OCI-LY7 (cell line): ENCODE results near the gene ZNF837. TPM values are rescaled to one million over a fixed set of nuclear protein-coding genes. Genes with fewer than 3 reads are reported as not detected.

Source experiments
- BruUV-seq: library from RNA; stranded (reverse); fragments of 400-500 nt; replicated peaks from 2 replicates; lab custom pipeline; 2021; lab: Mats Ljungman, UMichigan
- CTCF ChIA-PET: fragments of 300-600 bp; sonication (Branson Sonifier 250); formaldehyde crosslinking; loops from one replicate; lab custom pipeline; 2022; ENCODE audit warnings: antibody characterized with exemption; ENCODE audit not compliant: unreplicated experiment; lab: Charles Lee
- POLR2A ChIA-PET: fragments of 300-600 bp; sonication (Branson Sonifier 250); formaldehyde crosslinking; loops from one replicate; lab custom pipeline; 2022; ENCODE audit warnings: antibody characterized with exemption; lab: Charles Lee
- DNase-seq: peaks from one replicate; pipeline ENCODE4 v3.0.0-alpha.2; 2015; ENCODE audit warnings: low spot score
- H2AFZ ChIP-seq: fragments of 200-600 bp; sonication (generic), shearing (Covaris generic); 2 replicates; pipeline ENCODE4 v1.6.1; 2014; ENCODE audit warnings: mild to moderate bottlenecking, antibody characterized with exemption, low read length, moderate library complexity
- H3K27ac ChIP-seq: fragments of 200-600 bp; sonication (generic); 2 replicates; pipeline ENCODE4 v1.5.1; 2014; ENCODE audit warnings: mixed run types, low read depth, mild to moderate bottlenecking, moderate library complexity, low read length, inconsistent platforms; ENCODE audit not compliant: poor library complexity, severe bottlenecking
- H3K36me3 ChIP-seq: fragments of 200-600 bp; sonication (generic); 2 replicates; pipeline ENCODE4 v1.6.1; 2014; ENCODE audit warnings: mild to moderate bottlenecking, antibody characterized with exemption, low read length, moderate library complexity, mixed read lengths; ENCODE audit not compliant: insufficient read depth
- H3K4me1 ChIP-seq: fragments of 200-600 bp; sonication (generic); 2 replicates; pipeline ENCODE4 v1.5.1; 2014; ENCODE audit warnings: mild to moderate bottlenecking, low read length; ENCODE audit not compliant: insufficient read depth, poor library complexity, severe bottlenecking
- H3K4me2 ChIP-seq: fragments of 200-600 bp; sonication (generic); 2 replicates; pipeline ENCODE4 v1.6.1; 2014; ENCODE audit warnings: mild to moderate bottlenecking, low read length
- H3K4me3 ChIP-seq: fragments of 200-600 bp; sonication (generic); 2 replicates; pipeline ENCODE4 v1.5.1; 2014; ENCODE audit warnings: mild to moderate bottlenecking, low read depth, low read length; ENCODE audit not compliant: poor library complexity, severe bottlenecking
- H3K79me2 ChIP-seq: fragments of 200-600 bp; sonication (generic); 2 replicates; pipeline ENCODE4 v1.6.1; 2016; ENCODE audit warnings: low read depth, mild to moderate bottlenecking, low read length, moderate library complexity, mixed read lengths; ENCODE audit not compliant: insufficient read depth
- H3K9me2 ChIP-seq: fragments of 200-600 bp; sonication (generic); 2 replicates; pipeline ENCODE4 v1.6.1; 2016; ENCODE audit warnings: mild to moderate bottlenecking, low read length, mixed read lengths; ENCODE audit not compliant: insufficient read depth
- H3K9me3 ChIP-seq: fragments of 200-600 bp; sonication (generic); 2 replicates; pipeline ENCODE4 v1.6.1; 2014; ENCODE audit warnings: mild to moderate bottlenecking, mixed run types, low read length, mixed read lengths
- H4K20me1 ChIP-seq: fragments of 200-600 bp; sonication (generic); 2 replicates; pipeline ENCODE4 v1.6.1; 2014; ENCODE audit warnings: mild to moderate bottlenecking, antibody characterized with exemption, low read length, moderate library complexity, mixed read lengths; ENCODE audit not compliant: insufficient read depth
- EZH2phosphoT487 ChIP-seq: fragments of 200-600 bp; sonication (generic); IDR thresholded peaks from 2 replicates; pipeline ENCODE4 v1.6.1; 2018; ENCODE audit warnings: low read depth, borderline replicate concordance, mild to moderate bottlenecking, mixed run types, antibody characterized with exemption, low read length, moderate library complexity, mixed read lengths
- intact Hi-C: fragments of 100-400 bp; cut with micrococcal nuclease; formaldehyde crosslinking; loops from one replicate; pipeline ENCODE4 v1.10.0; 2022; ENCODE audit not compliant: unreplicated experiment
- total RNA-seq, 2 experiments: library from RNA; depleted of rRNA in 1 of 2; stranded (reverse); fragments of >200 nt in 1 of 2; shearing (Covaris generic) in 1 of 2; gene quantifications; 2 replicates each; pipeline ENCODE4 v1.2.3, GENCODE V29; 2014 to 2022
- TF ChIP-seq, protein P1 (sequence below): fragments of 200-600 bp; sonication (generic); conservative IDR thresholded peaks from 2 replicates; pipeline ENCODE4 v1.5.1; 2014; ENCODE audit warnings: mild to moderate bottlenecking, antibody characterized with exemption, low read length, moderate library complexity, mixed read lengths

The ZNF837 gene
- total RNA-seq, 2 experiments from 2014 or later = 3.0 to 5.8 TPM

GRCh38 chr19:58362272-58362994, 18.4 kb downstream of the ZNF837 start, which contains the start of gene ZNF497:
Gene ZNF497 (minus strand): TSS chr19:58362751. CDS start chr19:58357635, 5,116 bp downstream.
- TF ChIP-seq, protein P1, sequence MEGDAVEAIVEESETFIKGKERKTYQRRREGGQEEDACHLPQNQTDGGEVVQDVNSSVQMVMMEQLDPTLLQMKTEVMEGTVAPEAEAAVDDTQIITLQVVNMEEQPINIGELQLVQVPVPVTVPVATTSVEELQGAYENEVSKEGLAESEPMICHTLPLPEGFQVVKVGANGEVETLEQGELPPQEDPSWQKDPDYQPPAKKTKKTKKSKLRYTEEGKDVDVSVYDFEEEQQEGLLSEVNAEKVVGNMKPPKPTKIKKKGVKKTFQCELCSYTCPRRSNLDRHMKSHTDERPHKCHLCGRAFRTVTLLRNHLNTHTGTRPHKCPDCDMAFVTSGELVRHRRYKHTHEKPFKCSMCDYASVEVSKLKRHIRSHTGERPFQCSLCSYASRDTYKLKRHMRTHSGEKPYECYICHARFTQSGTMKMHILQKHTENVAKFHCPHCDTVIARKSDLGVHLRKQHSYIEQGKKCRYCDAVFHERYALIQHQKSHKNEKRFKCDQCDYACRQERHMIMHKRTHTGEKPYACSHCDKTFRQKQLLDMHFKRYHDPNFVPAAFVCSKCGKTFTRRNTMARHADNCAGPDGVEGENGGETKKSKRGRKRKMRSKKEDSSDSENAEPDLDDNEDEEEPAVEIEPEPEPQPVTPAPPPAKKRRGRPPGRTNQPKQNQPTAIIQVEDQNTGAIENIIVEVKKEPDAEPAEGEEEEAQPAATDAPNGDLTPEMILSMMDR = no peak
- TF ChIP-seq EZH2phosphoT487 = no peak
- H3K4me3 ChIP-seq = peak within 1 kb of the TSS; percentile 75
- peak within 1 kb of the TSS; percentile 77 for H2AFZ ChIP-seq
- intact Hi-C loops = loop anchor here (1.0 kb wide), 2 partner anchors 19 to 157 kb away; partner anchors contain the start of genes ZBTB45 and ZNF837
- H3K4me1 ChIP-seq = peaks cover 18% of the 10 kb centered on the region
- ChIA-PET POLR2A (interaction anchor here (1.3 to 3.0 kb wide), 5 partner anchors 8 to 17 kb away, joined by 4 to 21 read pairs (median 4); no protein-coding TSS in a partner anchor), CTCF (no interaction called here)
- H3K9me2 ChIP-seq = no peaks in the 10 kb centered on the region
- no peaks in the 10 kb centered on the region for H4K20me1 ChIP-seq
- BruUV-seq = TSS peak; percentile 76
- H3K4me2 ChIP-seq = peak within 1 kb of the TSS; percentile 72
- H3K79me2 ChIP-seq = no peaks in the 10 kb centered on the region
- H3K36me3 ChIP-seq = no peaks in the 10 kb centered on the region
- H3K27ac ChIP-seq = peak within 1 kb of the TSS; percentile 41
- H3K9me3 ChIP-seq = no peaks in the 10 kb centered on the region
- peak; percentile 97 for DNase-seq

DNA sequence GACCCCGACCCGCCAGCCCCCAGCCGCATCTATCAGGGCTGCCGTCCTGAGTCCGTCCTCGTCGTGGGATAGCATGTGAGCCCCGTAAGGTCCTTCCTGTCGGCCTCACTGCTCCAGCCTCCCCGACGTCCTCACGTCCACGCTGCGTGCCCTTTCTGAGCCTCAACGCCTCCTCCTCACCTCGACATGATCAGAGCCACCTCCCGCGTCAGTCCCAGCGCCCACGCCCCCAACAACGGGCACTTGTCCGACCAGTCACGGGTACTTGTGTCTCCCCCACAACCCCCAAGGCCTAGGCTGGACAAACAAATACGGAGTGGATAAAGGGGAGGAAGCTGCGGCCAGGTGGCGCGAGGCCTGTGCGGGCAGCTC, 18.9 kb downstream of the ZNF837 start:
- Histone ChIP-seq H3K36me3 (no peaks in the 10 kb centered on the region), H3K4me2 (peak overlapping the region; percentile 72), H3K79me2 (no peaks in the 10 kb centered on the region), H3K9me2 (no peaks in the 10 kb centered on the region), H4K20me1 (no peaks in the 10 kb centered on the region), H3K9me3 (no peaks in the 10 kb centered on the region), H3K27ac (peak overlapping the region; percentile 41), H3K4me1 (peaks cover 18% of the 10 kb centered on the region), H2AFZ (peak overlapping the region; percentile 77), H3K4me3 (peak overlapping the region; percentile 75)
- no peak for DNase-seq
- ChIA-PET POLR2A (interaction anchor here (1.3 to 3.0 kb wide), 4 partner anchors 11 to 18 kb away, joined by 4 to 21 read pairs (median 5); no protein-coding TSS in a partner anchor), CTCF (no interaction called here)
- no peak for TF ChIP-seq EZH2phosphoT487
- TF ChIP-seq, protein P1 = no peak
- BruUV-seq = no TSS peak
- intact Hi-C loops = loop anchor here (1.0 kb wide), 2 partner anchors 19 to 157 kb away; partner anchors contain the start of genes ZBTB45 and ZNF837
